Coronary artery (tissue), 2 donors: Measurements from ENCODE around the gene USP24.
A peak's percentile ranks its signal among the peaks of the same experiment; 100 is the strongest.

Experiments used
- DNase-seq: peaks from one replicate; pipeline ENCODE4 v3.0.0-alpha.2; 2017; ENCODE audit warnings: low spot score
- H3K27ac ChIP-seq, 2 donors: fragments of 200-600 bp; sonication (generic); one replicate each; pipeline ENCODE4 v1.5.1; 2016 to 2019
- H3K4me3 ChIP-seq: fragments of 200-600 bp; sonication (generic); 2 replicates; pipeline ENCODE4 v1.5.1; 2016; ENCODE audit warnings: mild to moderate bottlenecking, moderate library complexity
- TF ChIP-seq, protein P1 (sequence below): fragments of 200-600 bp; sonication (generic); IDR thresholded peaks from one replicate; pipeline ENCODE4 v1.5.1; 2019; ENCODE audit warnings: antibody characterized with exemption

USP24 gene

DNA sequence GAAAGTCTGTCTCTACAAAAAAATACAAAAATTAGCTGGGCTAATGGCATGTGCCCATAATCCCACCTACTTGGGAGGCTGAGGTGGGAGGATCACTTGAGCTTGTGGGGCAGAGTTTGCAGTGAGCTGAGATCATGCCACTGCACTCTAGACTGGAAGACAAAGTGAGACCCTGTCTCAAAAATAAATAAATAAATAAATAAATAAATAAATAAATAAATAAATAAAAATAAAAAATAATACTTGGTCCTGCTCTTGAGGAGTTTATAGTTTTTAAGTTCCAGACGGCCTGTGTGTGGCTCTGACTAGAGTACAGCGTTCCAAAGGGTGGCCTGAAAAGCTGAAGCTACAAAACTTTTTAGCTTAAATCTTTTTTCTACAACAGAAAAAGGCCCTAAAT lies 140.7 kb downstream of the USP24 start:
- Histone ChIP-seq H3K4me3 (no peak overlapping the region), H3K27ac (no peak overlapping the region)
- TF ChIP-seq, protein P1, sequence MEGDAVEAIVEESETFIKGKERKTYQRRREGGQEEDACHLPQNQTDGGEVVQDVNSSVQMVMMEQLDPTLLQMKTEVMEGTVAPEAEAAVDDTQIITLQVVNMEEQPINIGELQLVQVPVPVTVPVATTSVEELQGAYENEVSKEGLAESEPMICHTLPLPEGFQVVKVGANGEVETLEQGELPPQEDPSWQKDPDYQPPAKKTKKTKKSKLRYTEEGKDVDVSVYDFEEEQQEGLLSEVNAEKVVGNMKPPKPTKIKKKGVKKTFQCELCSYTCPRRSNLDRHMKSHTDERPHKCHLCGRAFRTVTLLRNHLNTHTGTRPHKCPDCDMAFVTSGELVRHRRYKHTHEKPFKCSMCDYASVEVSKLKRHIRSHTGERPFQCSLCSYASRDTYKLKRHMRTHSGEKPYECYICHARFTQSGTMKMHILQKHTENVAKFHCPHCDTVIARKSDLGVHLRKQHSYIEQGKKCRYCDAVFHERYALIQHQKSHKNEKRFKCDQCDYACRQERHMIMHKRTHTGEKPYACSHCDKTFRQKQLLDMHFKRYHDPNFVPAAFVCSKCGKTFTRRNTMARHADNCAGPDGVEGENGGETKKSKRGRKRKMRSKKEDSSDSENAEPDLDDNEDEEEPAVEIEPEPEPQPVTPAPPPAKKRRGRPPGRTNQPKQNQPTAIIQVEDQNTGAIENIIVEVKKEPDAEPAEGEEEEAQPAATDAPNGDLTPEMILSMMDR = no peak
- no peak for DNase-seq

DNA sequence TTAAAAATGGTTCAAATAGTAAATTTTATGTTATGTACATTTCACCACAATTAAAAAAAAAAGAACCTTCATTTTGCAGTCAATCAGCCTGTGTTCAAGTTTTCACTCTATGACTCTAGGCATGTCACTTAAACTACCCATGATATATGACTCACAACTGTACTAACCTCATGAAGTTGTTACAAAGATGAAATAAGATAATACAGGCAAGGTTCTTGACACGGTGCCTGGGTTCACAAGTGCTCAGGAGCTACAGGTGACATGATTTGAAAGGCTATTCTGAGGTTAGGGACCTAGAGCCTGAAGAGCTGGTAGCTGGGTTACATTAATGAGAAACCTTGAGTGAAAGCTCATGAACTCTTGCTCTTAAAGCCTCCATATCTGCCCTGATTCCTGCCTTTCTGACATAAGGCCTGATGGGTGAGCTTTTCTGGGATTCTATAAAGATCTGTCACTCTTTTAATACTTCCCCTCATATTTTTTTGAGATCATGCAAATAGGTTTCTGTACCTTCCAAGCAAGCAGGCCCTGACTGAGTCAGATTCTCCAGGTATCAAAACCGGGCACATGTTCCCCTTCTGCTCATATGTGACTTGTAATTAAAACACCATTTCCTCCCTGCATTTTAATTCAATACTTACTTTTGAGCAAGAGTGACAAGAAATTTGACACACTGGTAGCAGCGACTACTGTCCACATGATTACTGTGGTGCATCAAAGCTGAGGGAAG lies 141.8 kb downstream of the USP24 start:
- no peak for DNase-seq
- H3K27ac ChIP-seq = no peak overlapping the region
- TF ChIP-seq, protein P1 = no peak
- H3K4me3 ChIP-seq = no peak overlapping the region

DNA sequence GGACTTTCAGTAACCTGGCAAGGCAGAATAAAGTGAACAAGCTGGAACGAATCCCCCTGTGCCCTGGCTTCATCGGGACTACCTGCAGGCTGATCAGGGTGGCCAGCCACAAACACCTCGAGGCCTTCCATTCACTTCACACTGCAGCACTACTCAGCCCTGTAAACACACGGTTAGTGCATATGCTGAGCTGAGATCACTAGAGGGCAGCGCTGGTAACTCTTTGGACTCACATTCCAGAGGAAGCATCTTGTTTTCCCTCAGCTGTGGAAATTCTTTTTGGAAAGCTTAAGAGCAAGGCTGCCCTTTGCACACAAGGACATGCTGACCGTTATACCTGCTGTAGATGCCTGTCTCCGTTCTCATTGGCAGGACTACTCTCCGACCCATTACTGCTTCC lies 143.7 kb downstream of the USP24 start:
- DNase-seq = no peak

DNA sequence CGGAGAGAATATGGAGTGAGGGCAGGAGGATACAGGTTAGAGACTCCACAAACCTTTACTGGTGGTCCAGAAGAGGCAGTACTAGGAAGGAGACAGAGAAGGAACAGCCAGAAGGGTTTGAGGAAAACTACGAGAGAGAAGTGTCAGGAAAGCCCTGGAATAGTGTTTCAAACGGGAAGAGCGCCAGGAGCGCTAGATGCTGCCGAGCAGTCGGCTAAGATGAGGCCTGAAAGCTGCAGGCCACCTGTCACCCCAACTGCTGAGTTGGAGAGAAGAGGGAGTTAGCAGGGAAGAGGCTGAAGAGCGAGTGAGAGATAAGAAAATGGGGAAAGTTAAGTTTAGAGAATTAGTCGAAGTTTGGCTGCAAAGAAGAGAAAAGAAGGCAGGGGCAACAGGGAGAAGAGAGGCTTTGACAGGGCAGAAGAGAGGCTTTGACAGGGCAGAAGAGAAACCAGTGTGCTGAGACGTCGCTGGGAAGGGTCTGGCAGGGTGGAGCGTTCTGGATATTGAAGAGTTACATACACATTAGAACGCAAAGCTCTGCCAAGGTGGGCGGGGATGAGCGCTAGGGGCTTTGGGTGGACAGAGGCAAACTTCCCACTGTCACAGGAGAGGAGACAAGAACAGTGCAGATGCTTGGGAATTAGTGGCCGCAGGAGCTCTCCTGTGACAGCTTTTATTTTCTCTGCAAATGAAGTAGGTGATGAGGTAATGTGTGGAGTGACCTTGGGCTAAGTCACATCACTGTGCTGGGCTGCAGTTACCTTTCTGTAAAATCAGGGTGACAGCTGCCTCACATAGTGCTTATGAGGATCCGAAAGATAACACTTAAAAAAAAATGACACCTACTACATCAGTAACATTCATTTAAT lies 144.6 kb downstream of the USP24 start:
- peak; percentile 54 for DNase-seq
- TF ChIP-seq, protein P1 = no peak
- H3K4me3 ChIP-seq = no peak overlapping the region
- H3K27ac ChIP-seq = no peak overlapping the region

More for the DNA sequence above, 143.7 kb downstream of the USP24 start:
- Histone ChIP-seq H3K4me3 (no peak overlapping the region), H3K27ac (no peak overlapping the region)
- TF ChIP-seq, protein P1 = no peak

DNA sequence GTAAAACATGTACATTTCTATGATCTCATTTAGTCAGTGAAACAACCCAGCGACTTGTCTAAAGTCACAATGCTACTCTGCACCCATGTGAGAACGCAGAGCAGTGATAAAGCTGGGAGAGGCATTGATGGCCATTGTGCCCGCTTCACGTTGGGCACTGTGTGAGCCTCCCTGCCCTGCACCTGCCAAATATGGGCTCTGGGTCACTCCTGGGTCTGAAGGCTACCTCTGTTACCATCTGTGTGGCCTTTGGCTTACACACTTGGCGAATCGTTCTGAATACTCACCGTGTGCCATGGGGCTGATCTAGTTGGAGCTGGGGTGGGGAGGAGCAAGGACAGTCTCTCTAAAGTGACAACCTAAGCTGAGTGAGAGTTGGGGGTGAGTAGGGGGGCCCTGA lies 145.9 kb downstream of the USP24 start:
- H3K4me3 ChIP-seq = no peak overlapping the region
- DNase-seq = peak; percentile 69

DNA sequence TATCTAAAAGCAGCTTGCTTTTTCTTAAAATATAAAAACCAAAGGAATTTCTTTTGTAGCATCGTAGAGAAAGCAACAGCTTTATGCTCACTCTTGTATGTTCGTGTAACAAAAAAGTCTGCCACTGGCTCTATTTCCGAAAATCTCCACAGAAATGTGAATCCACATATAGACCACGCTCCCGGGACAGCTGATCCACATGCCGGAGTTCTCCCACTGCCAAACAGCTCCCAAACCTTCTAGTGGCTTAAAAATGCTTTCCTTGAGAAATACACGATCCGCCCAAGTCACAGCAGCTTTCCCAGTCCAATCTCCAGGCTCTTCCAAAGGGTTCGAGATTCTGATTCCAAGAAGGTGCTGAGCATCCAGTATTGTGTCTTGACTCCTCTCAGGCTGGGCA lies 146.5 kb downstream of the USP24 start:
- Histone ChIP-seq H3K27ac (no peak overlapping the region), H3K4me3 (no peak overlapping the region)
- TF ChIP-seq, protein P1 = no peak
- no peak for DNase-seq

More for the DNA sequence above, 145.9 kb downstream of the USP24 start:
- no peak overlapping the region for H3K27ac ChIP-seq
- TF ChIP-seq, protein P1 = no peak
